SK-N-SH treated with all-trans-retinoic acid at 6 μM for 48 hours (cell line): ENCODE data around the gene SAMD1.

Source experiments
- ESRRG ChIP-seq: fragments of 250-450 bp; sonication (Bioruptor Pico); IDR thresholded peaks from 2 replicates; pipeline ENCODE4 v1.6.1; 2021; ENCODE audit warnings: mild to moderate bottlenecking
- PATZ1 ChIP-seq: fragments of 250-450 bp; sonication (Bioruptor Pico); IDR thresholded peaks from 2 replicates; pipeline ENCODE4 v1.8.0; 2020; ENCODE audit warnings: mild to moderate bottlenecking, moderate library complexity, borderline replicate concordance
- PPARA ChIP-seq: fragments of 250-450 bp; sonication (Bioruptor Pico); IDR thresholded peaks from 2 replicates; pipeline ENCODE4 v1.5.0; 2020; ENCODE audit warnings: mild to moderate bottlenecking, borderline replicate concordance

GRCh38 chr19:14101003-14101545 lies 10.5 kb upstream of the SAMD1 start:
- TF ChIP-seq PATZ1 (CRISPR knock-in tag) (no peak), PPARA (CRISPR knock-in tag) (no peak), ESRRG (CRISPR knock-in tag) (no peak)
